Right forelimb (tissue), 1 donor: ENCODE measurements around the gene RFNG.

Experiments used
- DNase-seq: peaks from one replicate; pipeline ENCODE4 v3.0.0-alpha.2; 2018

RFNG gene

GRCh38 chr17:82056729-82057621 lies 5.4 kb upstream of the RFNG start:
- no peak for DNase-seq

- no peak for DNase-seq
Observed at GRCh38 chr17:82055965-82056728, 4.5 kb upstream of the RFNG start.

- DNase-seq = no peak
Observed at GRCh38 chr17:82055023-82055964, 3.7 kb upstream of the RFNG start.

- DNase-seq = no peak
Observed at GRCh38 chr17:82054351-82055022, 2.9 kb upstream of the RFNG start.

- no peak for DNase-seq
Observed at GRCh38 chr17:82053556-82054263, 2.1 kb upstream of the RFNG start.

- no peak for DNase-seq
Observed at GRCh38 chr17:82053130-82053529, 1.5 kb upstream of the RFNG start.

- no peak for DNase-seq
Observed at GRCh38 chr17:82052638-82053059, 1.0 kb upstream of the RFNG start.

GRCh38 chr17:82050761-82051641 lies 610 bp downstream of the RFNG start:
- DNase-seq = no peak

- no peak for DNase-seq
Observed at GRCh38 chr17:82050152-82050760, 1.4 kb downstream of the RFNG start.

- DNase-seq = no peak
Observed at GRCh38 chr17:82049521-82049971, 2.1 kb downstream of the RFNG start.

GRCh38 chr17:82049106-82049505 lies 2.5 kb downstream of the RFNG start:
- no peak for DNase-seq

- DNase-seq = no peak
Observed at GRCh38 chr17:82048571-82048971, 3.0 kb downstream of the RFNG start.

- DNase-seq = no peak
Observed at GRCh38 chr17:82047914-82048570, 3.6 kb downstream of the RFNG start.

GRCh38 chr17:82047379-82047778 lies 4.2 kb downstream of the RFNG start:
- DNase-seq = no peak

GRCh38 chr17:82046903-82047302 lies 4.7 kb downstream of the RFNG start:
- DNase-seq = no peak

- no peak for DNase-seq
Observed at GRCh38 chr17:82045936-82046484, 5.6 kb downstream of the RFNG start.

- DNase-seq = no peak
Observed at GRCh38 chr17:82043507-82043906, 8.1 kb downstream of the RFNG start.

- DNase-seq = no peak
Observed at GRCh38 chr17:82042649-82043048, 9.0 kb downstream of the RFNG start.
